ENCODE measurements around the gene AKR1E2. TPM values are rescaled to one million over a fixed set of nuclear protein-coding genes. Genes with fewer than 3 reads are reported as not detected.

Gene AKR1E2
- total and polyA plus RNA-seq, 9 of the 15 experiments (the other 6 are each of a cell fraction or from before 2014, with no cell fraction given) = 4.2 to 16.6 (median 9.8) TPM

DNA sequence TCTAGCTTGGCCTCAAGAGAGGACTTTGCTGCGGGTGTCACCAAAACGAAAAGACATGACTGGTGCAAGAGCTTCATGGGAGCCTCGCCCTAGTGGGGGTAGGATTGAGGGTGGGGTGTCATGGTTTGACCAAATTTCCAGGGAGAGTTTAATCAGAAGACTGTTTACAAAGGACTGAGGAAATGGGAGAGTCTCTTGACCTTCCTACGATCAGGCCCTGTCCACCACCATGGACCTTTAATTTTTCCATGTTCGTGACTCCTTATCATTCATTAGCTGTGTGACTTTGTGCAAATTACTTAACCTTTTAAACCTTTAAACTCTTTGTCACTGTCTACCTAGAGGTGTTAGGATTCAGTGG is 23.0 kb downstream of the AKR1E2 start (continued):
- TF ChIP-seq, protein P1, sequence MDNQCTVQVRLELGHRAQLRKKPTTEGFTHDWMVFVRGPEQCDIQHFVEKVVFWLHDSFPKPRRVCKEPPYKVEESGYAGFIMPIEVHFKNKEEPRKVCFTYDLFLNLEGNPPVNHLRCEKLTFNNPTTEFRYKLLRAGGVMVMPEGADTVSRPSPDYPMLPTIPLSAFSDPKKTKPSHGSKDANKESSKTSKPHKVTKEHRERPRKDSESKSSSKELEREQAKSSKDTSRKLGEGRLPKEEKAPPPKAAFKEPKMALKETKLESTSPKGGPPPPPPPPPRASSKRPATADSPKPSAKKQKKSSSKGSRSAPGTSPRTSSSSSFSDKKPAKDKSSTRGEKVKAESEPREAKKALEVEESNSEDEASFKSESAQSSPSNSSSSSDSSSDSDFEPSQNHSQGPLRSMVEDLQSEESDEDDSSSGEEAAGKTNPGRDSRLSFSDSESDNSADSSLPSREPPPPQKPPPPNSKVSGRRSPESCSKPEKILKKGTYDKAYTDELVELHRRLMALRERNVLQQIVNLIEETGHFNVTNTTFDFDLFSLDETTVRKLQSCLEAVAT (IDR thresholded peaks at IDR 0.05) = 0 out of 4 replicates have a peak, but pooled peaks of 1 of the 2 experiments have one; percentile 2
- TF ChIP-seq RCOR1 (IDR thresholded peaks at IDR 0.05; ENCODE audit: borderline replicate concordance in 1 of 2, low read depth in 2 of 2, low read length in 2 of 2) = no peak
- no peak for TF ChIP-seq ZZZ3 (IDR thresholded peaks at IDR 0.05)
- TF ChIP-seq NELFE (IDR thresholded peaks at IDR 0.05; ENCODE audit: insufficient read depth, insufficient read length) = no peak
- TF ChIP-seq SIN3B (IDR thresholded peaks at IDR 0.05; ENCODE audit: low read depth) = no peak
- no peak for TF ChIP-seq RUNX1 (IDR thresholded peaks at IDR 0.05; ENCODE audit: low read depth)
- TF ChIP-seq ZNF23 (CRISPR knock-in tag; IDR thresholded peaks at IDR 0.05) = no peak

DNA sequence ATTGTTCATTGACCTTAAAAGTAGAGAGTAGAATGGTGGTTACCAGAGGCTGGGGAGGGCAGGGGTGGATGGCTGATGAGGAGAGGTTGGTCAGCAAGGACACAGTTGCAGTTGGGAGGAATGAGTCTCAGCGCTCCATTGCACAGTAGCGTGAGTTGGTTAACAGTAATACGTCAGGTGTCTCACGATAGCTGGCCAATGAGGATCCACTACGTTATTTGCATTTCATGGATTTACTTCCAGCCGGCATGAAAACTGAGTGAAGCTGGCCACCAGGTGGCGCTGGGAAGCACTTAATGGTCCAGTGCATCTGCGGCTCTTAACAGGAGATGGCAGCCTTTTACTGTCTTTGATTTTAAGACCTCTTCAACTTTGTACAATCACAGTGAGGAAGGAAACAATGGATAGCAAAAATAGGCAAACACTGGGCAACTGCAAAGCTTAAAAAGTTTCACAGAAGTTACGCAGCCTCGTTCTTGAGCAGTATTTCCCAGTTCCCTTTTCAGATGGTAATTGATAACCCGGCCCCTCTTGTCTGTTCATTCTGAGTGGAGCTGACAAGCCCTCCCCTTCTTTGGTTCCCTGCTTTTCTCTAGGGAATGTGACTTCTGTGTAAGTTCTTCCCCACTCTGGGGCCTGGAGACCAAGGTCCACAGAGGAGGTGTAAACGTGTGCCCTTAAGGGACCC is 23.7 kb downstream of the AKR1E2 start:
- 5% methylated on average over 12 of the region's 12 CpGs for WGBS (ENCODE audit: insufficient coverage, low coverage, missing lambda C conversion rate)
- peak overlapping the region; percentile 81 for H2AFZ ChIP-seq (ENCODE audit: low read depth, low read length)
- TF ChIP-seq ZNF282 (CRISPR knock-in tag; IDR thresholded peaks at IDR 0.05) (no peak), NR1H2 (CRISPR knock-in tag; IDR thresholded peaks at IDR 0.05) (no peak), ARNT (IDR thresholded peaks at IDR 0.05) (0 out of 4 replicates have a peak, but pooled peaks of 1 of the 2 experiments have one; percentile 46), C11orf30 (IDR thresholded peaks at IDR 0.05; ENCODE audit: low read depth) (no peak), SETDB1 (IDR thresholded peaks at IDR 0.05; ENCODE audit: low read length) (no peak), RBM39 (optimal IDR thresholded peaks at IDR 0.05; ENCODE audit: low read depth, low read length) (no peak), ZNF589 (CRISPR knock-in tag; IDR thresholded peaks at IDR 0.05; ENCODE audit: low read depth) (no peak), RUNX1 (IDR thresholded peaks at IDR 0.05; ENCODE audit: low read depth) (no peak), CREM (IDR thresholded peaks at IDR 0.05; ENCODE audit: low read depth) (peak; percentile 69), PRMT5 (CRISPR knock-in tag; IDR thresholded peaks at IDR 0.05) (no peak), TGIF2 (CRISPR knock-in tag; IDR thresholded peaks at IDR 0.05) (no peak), ZNF134 (CRISPR knock-in tag; conservative IDR thresholded peaks at IDR 0.05) (no peak), RNF2 (IDR thresholded peaks at IDR 0.05) (no peak), KLF1 (tag; IDR thresholded peaks at IDR 0.05) (no peak)
- TF ChIP-seq, protein P2, sequence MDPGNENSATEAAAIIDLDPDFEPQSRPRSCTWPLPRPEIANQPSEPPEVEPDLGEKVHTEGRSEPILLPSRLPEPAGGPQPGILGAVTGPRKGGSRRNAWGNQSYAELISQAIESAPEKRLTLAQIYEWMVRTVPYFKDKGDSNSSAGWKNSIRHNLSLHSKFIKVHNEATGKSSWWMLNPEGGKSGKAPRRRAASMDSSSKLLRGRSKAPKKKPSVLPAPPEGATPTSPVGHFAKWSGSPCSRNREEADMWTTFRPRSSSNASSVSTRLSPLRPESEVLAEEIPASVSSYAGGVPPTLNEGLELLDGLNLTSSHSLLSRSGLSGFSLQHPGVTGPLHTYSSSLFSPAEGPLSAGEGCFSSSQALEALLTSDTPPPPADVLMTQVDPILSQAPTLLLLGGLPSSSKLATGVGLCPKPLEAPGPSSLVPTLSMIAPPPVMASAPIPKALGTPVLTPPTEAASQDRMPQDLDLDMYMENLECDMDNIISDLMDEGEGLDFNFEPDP (CRISPR knock-in tag; IDR thresholded peaks at IDR 0.05) = no peak

More for the DNA sequence above, 23.7 kb downstream of the AKR1E2 start:
- Histone ChIP-seq H3K27ac (ENCODE audit: extremely low read depth, low read depth, low read length) (peak overlapping the region; percentile 96), H3K9me1 (ENCODE audit: control insufficient read depth, insufficient read depth, low read length) (no peaks in the 10 kb centered on the region), H3K27me3 (ENCODE audit: control insufficient read depth in 2 of 2, insufficient read depth in 2 of 2, low read length in 2 of 2) (no peaks in the 10 kb centered on the region), H3K79me2 (ENCODE audit: control insufficient read depth, insufficient read depth, low read length) (no peaks in the 10 kb centered on the region), H3K4me2 (ENCODE audit: insufficient read depth, low read length) (peak overlapping the region; percentile 85), H4K20me1 (replicated peaks; ENCODE audit: control insufficient read depth, insufficient read depth, low read length) (no peaks in the 10 kb centered on the region), H3K4me3 (no peak overlapping the region), H3K9me3 (replicated peaks; ENCODE audit: control insufficient read depth, insufficient read depth, low read depth, low read length) (no peaks in the 10 kb centered on the region; the same call in 1 of the 2 replicates), H3K9ac (ENCODE audit: insufficient read depth in 1 of 2, low read depth in 2 of 2, low read length in 2 of 2) (peak overlapping the region in 1 of 2 experiments; percentile 70; a peak in 2 of 4 replicates), H3K4me1 (replicated peaks in 1 of 2; ENCODE audit: control insufficient read depth in 2 of 2, insufficient read depth in 2 of 2, low read length in 2 of 2) (peaks cover 14 to 34% of the 10 kb centered on the region in 2 experiments), H3K36me3 (ENCODE audit: control insufficient read depth, insufficient read depth, low read length) (peaks cover 14% of the 10 kb centered on the region)
- peak; percentile 80 to 96 (median 82) for DNase-seq (ENCODE audit: extremely low read depth in 1 of 4, low spot score in 3 of 4)
- ATAC-seq = peak; percentile 87
- POLR2A ChIA-PET = interaction anchor here (0.5 to 3.2 kb wide), 11 partner anchors 9 to 597 kb away, joined by 3 to 22 read pairs (median 3); partner anchors contain the start of genes AKR1E2 and NET1
- in situ Hi-C loops (cut with MboI) (loop anchor here (5.0 to 10.0 kb wide), 2 partner anchors 133 to 435 kb away; no protein-coding TSS in a partner anchor), intact Hi-C loops (cut with micrococcal nuclease) (loop anchor here (1.0 to 10.0 kb wide), 6 partner anchors 94 to 585 kb away; partner anchors contain the start of gene AKR1C3)
- BruUV-seq (replicated peaks) = no TSS peak
- CTCF ChIA-PET (ENCODE audit: low intra/inter-chr PET ratio) = interaction anchor here (0.6 to 3.3 kb wide), 17 partner anchors 34 to 1201 kb away, joined by 3 to 38 read pairs (median 4); partner anchors contain the start of gene AKR1C3
- FAIRE-seq = peak; percentile 93
